ENCODE measurements around the gene NPR2. TPM values are rescaled to one million over a fixed set of nuclear protein-coding genes. Genes with fewer than 3 reads are reported as not detected.

Gene NPR2
- total and polyA plus RNA-seq, 2 of the 13 experiments (the other 11 are each of a cell fraction or from before 2014, with no cell fraction given), result 7.4 to 9.4 TPM

GRCh38 chr9:35745569-35745968 lies 45.8 kb upstream of the NPR2 start:
- WGBS (ENCODE audit: low lambda C conversion rate), result 53% methylated on average over 1 of the region's 1 CpG
- Histone ChIP-seq H3K36me3 (replicated peaks in 1 of 2; ENCODE audit: control insufficient read depth in 1 of 2, insufficient read depth in 2 of 2, low read length in 2 of 2) (peaks cover 17 to 42% of the 10 kb centered on the region in 2 experiments), H3K9me3 (ENCODE audit: low read length) (no peaks in the 10 kb centered on the region), H3K4me1 (ENCODE audit: insufficient read depth, low read length) (peaks cover 40% of the 10 kb centered on the region), H2AFZ (ENCODE audit: low read length) (no peak overlapping the region), H3K4me3 (replicated peaks in 1 of 3; ENCODE audit: insufficient read depth in 1 of 3, low read depth in 2 of 3, low read length in 3 of 3) (peak overlapping the region; percentile 95 to 99 (median 98); a peak in 4 of 6 replicates), H3K79me2 (ENCODE audit: insufficient read depth, low read length) (peaks cover 51% of the 10 kb centered on the region), H3K27me3 (ENCODE audit: control insufficient read depth in 1 of 2, insufficient read depth in 2 of 2, low read length in 2 of 2) (no peaks in the 10 kb centered on the region; a peak in 2 of 5 replicates), H3K4me2 (ENCODE audit: low read depth, low read length) (peak overlapping the region; percentile 94), H3K9ac (ENCODE audit: insufficient read depth, low read depth, low read length) (peak overlapping the region; percentile 18; the same call in 1 of the 2 replicates), H4K20me1 (ENCODE audit: insufficient read depth, low read length) (peaks cover 39% of the 10 kb centered on the region), H3K27ac (ENCODE audit: extremely low read length, insufficient read depth, low read length) (no peak overlapping the region)
- POLR2A ChIA-PET, result interaction anchor here (0.8 to 5.8 kb wide), 6 partner anchors 8 to 130 kb away, joined by 3 to 102 read pairs (median 12); partner anchors contain the start of genes CREB3, HINT2 and TLN1
- no peak for FAIRE-seq
- BruUV-seq (replicated peaks), result no TSS peak
- no peak for ATAC-seq
- in situ Hi-C loops (cut with HindIII; ENCODE audit: extremely low pct_ligation_motif_present, low pct_unique_long_range_greater_than_20kb), result no loop called here
- DNase-seq (ENCODE audit: low spot score), result no peak
- intact Hi-C loops (cut with micrococcal nuclease; ENCODE audit: unreplicated experiment), result no loop called here
- CTCF ChIA-PET (ENCODE audit: low intra/inter-chr PET ratio, low total read pairs), result no interaction called here
- no peak for TF ChIP-seq THYN1 (CRISPR knock-in tag; IDR thresholded peaks at IDR 0.05; ENCODE audit: borderline replicate concordance, low read depth)
- TF ChIP-seq ZNF407 (CRISPR knock-in tag; IDR thresholded peaks at IDR 0.05; ENCODE audit: not compliant biosample characterization), result no peak
- no peak for TF ChIP-seq POLR2AphosphoS5 (IDR thresholded peaks at IDR 0.05; ENCODE audit: low read depth, low read length)
- TF ChIP-seq MYPOP (CRISPR knock-in tag; IDR thresholded peaks at IDR 0.05), result no peak
- TF ChIP-seq TEF (CRISPR knock-in tag; IDR thresholded peaks at IDR 0.05), result no peak
- no peak for TF ChIP-seq HOXA5 (CRISPR knock-in tag; IDR thresholded peaks at IDR 0.05)
- no peak for TF ChIP-seq PITX1 (CRISPR knock-in tag; IDR thresholded peaks at IDR 0.05)
- TF ChIP-seq MXD1 (CRISPR knock-in tag; IDR thresholded peaks at IDR 0.05), result no peak
